ENCODE measurements around the gene ENO4. TPM values are rescaled to one million over a fixed set of nuclear protein-coding genes. Genes with fewer than 3 reads are reported as not detected.

Gene ENO4
- total RNA-seq, 1 experiment from 2014 or later, result 0.17 TPM

DNA sequence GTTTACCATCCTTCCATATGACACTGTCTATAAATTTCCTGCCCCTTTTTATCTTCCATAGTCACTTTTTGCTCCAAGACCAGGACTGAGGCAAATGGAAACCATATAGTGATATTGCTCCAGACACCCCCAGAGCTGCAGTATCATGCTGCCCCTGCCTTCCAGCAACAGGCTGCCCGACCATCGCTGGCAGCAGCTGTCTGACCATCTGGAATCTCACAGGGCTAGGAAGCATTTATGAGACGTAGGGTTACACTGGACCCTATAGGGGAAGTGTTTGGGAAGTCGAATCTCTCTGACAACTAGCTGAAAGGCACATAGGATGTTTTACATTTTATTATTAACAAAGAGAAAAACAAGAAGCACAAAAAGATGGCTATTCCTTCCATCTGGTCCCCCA is 19.4 kb downstream of the ENO4 start:
- DNase-seq (ENCODE audit: low spot score), result no peak

DNA sequence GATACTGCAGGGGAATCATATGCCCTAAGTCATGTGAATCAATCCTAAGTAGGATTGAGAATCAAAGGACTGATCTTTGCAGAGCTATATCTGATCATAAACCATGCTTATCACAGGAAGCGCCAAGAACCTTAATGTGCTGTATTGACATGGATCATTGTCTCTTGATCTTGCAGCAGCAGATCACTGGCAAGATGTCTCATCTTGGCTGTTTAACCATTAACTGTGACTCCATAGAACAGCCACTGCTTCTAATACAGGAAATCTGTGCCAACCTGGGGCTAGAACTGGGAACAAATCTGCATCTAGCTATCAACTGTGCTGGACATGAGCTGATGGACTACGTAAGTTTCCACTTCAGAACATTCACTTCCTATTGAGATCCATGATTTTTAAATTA is 21.6 kb downstream of the ENO4 start:
- no peak for DNase-seq (ENCODE audit: low spot score)

DNA sequence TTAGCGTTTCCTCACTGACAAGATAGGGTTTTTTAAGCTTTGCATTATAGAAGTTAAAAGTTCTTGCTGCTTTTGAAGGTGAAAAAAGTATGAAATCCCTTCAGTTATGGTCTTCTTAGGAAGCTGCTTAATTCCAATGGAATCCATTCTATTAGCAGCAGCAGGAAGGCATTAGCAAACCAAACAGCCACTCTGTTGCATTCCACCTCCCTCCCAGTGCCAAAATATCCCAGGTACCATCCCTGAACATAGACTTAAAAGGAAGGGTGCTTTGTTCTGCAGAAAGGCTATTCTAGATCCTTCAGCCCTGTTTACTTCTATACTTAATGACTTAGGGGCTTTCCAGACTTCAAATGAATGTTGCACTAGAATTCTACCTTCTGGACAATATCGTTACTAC is 23.8 kb downstream of the ENO4 start:
- DNase-seq (ENCODE audit: low spot score), result no peak

DNA sequence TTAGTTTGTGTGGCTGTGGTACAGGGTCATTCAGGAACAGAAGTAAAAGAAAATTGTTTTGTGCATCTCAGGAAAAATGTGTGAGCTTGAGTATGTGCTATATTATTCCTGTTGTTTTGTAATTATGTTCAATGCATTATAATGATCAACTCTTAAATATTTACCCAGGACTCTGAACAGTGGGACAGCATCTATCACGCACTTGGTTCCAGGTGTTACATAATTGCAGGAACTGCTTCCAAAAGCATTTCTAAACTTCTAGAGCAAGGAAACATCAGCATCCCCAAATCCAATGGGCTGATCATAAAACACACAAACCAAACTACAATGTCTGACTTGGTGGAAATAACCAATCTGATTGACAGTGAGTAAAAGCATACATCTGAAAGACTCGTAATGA is 26.6 kb downstream of the ENO4 start:
- no peak for DNase-seq (ENCODE audit: low spot score)

DNA sequence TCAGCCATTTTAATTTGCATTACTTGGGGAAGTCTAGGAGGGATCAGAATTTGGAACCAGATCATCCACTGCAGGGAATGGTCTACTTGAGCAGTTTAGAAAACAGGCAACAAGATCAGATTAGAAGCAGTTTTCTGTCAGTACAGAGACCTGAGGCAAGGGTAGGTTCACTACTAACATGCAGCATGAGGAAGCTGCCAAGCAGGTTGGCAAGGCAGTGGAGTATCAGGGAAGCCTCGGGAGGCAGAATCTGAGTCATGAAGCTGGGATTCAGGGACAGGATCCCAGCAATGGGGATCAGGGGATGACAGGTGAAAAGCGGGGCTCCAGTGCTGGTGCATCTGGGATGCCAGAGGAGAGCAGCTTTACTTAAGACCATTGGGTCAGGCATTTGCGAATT is 28.1 kb downstream of the ENO4 start:
- no peak for DNase-seq (ENCODE audit: low spot score)

DNA sequence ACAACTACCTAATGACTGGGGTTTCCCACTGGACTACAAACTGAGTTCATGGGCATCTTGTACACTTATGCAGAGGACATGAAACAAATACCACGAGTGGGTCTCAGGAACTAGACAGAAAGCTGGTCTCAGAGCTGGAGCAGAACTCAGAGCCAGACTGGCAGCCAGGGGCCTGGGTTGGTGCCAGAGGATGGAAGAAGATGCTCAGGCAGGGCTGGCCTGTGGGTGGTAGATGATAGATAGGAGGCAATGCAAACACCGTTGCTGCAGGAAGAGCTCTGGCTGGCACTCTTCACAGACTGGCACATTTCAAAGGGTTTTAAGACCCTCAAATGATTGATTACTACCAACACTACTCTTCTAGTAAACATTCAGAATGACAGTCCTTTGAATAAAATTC is 28.8 kb downstream of the ENO4 start:
- no peak for DNase-seq (ENCODE audit: low spot score)

DNA sequence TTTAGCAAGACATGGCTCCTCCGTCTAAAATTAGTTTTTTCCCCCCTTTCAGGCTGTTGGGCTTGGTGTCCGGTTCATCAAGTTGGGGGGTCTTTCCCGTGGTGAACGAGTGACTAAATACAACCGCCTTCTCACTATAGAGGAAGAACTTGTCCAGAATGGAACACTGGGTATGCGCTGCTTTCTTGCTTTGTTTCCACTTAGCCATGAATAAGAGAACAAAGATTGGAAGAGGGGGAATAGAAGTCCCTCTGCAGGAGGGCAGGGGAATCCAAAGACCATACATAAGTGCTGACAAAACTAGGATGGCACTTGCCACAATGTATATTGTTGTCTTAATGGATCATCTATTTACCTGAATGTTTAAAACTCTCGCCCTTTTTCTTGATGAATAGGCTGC is 30.5 kb downstream of the ENO4 start:
- no peak for DNase-seq (ENCODE audit: low spot score)

DNA sequence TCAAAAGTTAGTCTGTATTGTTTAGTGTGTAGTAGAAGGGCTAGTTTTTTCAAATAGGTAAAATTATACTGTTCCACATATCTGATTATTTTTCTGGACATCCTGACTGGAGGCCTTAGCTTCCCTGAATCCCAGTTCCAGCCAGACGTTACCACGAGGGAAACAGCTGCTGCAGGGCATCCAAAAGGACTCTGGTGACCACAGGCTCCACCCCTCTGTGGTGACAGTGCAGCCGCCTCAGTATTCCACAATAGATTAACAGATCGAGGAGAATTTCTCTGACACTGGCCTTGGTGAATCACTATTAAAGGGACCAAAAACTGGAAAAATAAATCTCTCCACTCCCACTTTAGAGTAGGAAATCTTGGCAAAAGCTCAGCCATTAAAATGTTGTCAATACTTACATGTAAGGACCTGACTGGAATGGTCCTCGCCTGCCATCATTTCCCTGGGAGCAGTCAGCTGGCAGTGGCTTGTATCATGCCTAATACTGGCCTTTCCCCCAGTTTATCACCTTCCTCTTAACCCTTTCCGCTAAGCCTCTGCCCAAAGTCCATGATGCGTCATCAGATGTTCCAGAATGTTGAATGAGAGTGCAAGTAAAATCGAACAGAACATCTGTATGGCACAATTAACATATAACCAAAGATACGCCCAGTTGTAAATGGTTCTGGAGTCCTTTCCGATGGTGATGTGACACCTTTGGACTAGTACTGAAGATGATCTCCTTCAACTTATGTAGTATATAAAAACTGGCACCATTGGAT is 31.6 kb downstream of the ENO4 start:
- DNase-seq (ENCODE audit: low spot score), result peak; percentile 71

DNA sequence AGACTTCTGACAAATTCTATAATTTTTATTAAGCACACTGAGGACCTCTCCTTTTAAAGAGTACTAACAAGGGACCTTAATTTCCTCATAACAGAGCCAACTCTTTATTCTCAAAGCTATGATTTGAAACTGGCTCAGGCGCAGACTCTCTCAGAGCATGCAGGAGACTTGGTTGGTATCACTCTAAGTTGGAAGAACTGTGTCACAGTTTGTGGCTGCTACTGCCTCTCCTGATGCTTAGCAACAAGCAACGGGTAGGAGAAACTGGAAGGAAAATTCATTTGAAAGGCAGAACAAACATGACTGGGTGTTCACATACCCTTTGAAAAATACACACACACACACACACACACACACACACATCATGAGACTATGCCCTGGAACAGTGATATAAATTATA is 33.3 kb downstream of the ENO4 start:
- DNase-seq (ENCODE audit: low spot score), result no peak

DNA sequence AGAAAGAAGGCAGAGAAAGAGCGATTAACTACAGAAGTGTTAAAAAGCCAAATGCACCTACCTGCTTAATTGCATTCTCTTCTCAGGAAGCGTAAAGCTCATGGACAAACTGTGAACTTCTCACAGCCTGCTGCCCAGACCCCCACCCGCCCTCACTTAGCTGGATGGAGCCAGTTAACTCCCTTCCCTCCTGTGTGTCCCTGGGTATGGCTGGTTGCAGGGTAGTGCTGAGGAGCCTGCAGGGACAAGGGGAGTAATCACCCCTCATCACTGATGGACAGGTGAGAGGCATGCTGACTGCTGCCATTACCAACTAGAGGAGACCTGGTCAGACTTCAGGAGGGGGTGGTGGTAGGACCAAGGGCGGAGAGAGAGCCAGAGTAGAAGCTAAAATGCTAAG is 37.5 kb downstream of the ENO4 start:
- DNase-seq (ENCODE audit: low spot score), result no peak

DNA sequence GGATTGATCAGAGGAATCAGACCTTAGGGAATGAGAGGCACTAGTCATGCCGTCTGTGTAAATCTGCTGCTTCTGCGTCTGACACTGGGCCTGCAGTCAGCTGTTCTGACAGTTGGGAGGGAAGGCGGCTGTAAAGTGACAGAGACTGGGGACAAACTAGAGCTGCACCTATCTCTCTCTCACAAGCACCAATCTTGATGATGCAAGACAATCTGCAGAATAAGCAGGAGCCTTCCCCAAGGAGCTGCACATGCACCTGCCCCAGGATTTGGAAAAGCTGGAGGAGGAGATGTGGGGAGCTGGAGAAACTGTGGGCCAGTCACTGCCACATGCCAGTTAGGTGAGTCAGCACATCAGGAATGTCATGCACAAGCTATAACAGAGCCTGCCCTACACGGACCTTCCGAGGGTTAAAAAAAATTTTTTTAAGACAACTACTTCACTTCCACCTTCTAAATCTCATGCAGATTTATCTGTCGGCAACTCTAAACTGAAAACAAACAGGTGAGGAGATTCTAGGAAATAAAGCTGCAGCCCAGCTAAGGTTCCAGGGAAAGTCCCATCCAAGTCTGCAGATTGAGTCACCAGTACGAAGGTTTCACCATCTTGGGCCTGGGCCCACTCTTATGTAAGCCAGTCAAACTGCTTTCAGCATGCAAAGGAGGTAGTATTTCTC is 39.2 kb downstream of the ENO4 start:
- peak; percentile 78 for DNase-seq (ENCODE audit: low spot score)

DNA sequence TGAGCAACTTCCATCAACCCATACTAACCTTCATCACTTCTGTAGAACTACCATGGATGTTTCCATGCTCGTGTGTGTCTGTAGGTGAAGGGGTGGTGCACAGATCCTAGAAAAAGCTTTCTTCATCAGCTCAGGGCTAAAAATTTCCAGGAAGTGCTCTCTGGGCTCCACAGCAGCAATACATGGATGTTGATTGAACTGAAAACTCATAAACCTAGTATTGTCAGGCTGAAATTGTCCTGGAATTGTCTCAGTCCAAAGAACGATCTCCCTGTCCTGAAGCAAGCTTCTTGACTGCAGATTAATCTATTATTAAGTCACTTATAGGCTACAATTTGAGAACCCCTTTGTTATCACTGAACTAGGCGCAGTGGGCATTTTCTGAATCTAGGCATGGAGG is 39.8 kb downstream of the ENO4 start:
- DNase-seq (ENCODE audit: low spot score), result no peak

DNA sequence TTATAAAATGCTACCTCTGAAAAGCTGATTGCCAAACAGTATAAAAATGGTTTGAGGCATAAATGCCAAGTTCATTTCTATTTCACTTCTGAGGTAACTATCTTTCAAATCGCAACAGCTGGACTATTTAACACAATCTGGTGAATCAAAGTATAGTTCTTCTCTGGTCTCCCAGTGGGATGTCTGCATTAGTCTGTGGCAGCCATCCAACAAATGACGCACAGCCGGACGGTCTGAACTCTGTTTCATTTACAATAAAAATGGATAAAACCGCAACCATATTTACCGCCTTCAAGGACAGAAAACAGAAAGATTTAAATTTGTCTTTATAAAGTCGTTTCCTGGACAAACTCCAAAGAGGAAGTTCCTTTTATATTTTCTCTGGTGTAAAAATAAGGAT is 41.9 kb downstream of the ENO4 start:
- peak; percentile 83 for DNase-seq (ENCODE audit: low spot score)

DNA sequence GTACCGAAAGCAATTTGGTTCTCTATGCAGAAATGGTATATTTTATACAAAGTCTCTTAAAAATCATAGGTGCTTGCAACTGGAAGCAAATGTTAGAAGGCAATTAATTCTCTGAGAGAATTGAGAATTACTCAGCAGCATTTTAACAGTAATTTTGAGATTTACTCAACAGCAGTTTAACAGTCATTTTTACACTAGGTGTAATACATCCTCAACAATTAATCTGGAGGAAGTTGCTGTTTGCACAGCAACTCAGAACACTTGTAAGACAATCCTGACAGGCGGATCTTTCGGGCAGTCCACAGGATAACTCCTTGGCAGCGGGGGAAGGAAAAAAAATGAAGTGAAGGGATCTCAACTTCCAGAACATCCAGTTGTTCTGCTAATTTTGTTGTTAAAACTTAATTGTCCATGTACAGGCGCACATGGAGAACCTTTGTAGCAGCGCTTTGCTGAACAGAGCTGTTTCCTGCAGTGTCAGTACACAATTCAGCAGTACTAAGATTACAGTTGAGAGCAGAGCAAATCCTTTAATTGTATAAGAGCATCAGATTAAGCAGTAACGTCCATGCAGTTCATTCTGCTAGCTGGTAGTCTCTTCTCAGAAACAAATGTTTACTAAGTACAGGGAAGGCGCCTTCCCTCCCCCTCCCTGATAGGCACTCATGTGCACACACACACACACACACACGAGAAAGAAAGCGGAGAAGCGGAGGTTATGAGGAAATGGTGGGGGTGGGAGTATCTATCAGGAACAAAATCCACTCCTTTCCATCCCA is 43.8 kb downstream of the ENO4 start:
- no peak for DNase-seq (ENCODE audit: low spot score)

DNA sequence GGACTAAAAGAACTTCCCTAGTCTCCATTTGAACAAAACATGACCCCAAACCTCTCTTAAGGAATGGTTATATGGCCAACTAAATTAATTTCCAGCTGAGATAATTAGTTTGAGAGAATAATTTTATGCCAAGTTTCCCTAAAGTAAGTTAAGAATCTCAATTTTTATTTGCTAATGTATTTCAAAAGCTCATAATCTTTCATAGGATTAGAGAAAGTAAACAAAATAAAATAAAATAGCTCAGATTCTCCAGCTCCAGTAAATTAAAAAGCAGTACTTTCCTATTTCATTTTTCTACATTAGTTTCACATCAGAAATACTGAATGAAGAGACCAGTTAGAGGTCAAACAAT is 44.4 kb downstream of the ENO4 start:
- DNase-seq (ENCODE audit: low spot score), result no peak

DNA sequence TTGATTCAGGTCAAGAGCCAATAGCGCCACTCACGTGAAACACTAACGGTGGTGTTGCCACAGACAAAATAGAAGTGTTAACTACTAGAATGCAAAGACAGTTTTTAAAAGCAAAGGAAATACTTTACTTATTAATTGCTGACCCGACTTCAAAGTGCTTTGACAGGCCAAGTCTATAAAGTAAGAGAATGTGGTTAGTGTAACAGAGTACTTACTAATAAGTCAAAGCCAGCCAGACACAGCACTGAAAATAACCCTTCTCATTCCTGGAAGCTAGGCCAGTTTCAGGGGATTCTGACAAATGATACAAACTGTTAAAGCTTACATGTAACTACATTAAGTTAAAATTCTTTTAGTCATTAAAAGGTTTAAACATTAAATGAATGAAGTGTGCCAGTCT is 50.3 kb downstream of the ENO4 start:
- no peak for DNase-seq (ENCODE audit: low spot score)

DNA sequence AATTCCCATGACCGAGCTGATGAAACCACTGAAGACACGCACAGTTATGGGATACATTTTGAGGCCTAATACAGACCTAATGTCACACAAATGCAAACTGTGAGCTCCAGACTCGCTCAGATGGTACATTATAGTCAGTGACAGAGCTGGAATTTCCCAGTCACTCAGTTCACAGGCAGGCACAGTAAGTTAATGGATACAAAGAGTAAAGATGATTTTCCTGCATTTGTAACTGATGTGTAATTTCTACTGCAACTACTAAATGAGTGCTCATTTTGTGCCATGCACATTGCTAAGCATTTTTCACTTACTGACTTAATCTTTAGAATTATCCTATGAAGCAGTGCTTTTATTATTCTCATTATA is 56.5 kb downstream of the ENO4 start:
- no peak for DNase-seq (ENCODE audit: low spot score)

DNA sequence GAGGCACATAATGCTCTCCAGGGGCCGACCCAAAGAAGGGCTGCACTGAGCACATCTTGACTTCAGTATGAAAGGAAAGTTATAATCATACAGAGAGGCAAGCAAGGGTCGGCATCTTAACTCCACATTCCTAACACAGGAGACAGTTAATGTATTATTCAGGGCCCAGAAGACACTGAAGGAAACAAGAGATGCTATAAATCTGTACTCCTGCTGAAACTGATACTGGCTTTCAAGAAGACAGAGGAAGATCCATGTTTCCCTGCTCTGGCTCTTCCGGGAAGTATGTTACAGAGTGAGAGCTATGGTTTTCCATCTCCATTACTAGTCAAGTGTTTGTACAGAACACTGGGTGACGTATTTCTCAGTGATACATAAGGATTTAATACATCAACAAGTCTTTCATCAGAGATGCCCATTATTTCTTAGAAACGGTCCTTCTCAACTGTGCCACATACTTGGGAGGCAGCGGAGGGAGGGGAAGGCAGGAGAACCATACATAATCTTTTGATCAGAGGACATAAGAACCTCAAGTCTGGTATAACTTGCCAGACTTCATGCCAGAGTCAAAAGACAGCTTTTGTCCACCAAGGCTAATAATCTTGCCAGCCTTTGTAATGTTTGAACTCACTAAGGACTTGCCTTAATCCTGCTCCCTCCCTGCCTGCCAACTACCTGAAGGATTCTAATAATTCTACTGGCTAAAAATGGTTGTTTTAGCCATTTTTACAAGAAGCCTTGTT is 58.1 kb downstream of the ENO4 start:
- DNase-seq (ENCODE audit: low spot score), result no peak

DNA sequence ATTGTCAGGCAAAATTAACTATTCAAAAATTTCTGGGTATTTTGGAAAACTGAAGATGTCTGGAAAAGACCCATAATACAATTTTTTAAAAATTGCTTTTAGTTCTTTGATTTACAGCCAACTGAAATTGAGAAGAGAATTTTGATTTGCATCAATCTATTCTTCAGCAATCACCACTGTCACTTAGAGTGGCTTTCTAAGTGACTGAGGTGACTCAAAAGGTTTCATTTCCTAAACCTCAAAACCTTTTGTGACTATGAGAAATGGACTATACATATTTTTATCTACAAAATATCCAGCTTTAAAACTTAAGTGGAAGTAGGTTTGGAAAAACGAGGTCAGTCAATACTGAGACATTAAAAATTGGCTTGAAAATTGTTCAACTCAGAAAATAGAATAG is 60.0 kb downstream of the ENO4 start:
- no peak for DNase-seq (ENCODE audit: low spot score)

DNA sequence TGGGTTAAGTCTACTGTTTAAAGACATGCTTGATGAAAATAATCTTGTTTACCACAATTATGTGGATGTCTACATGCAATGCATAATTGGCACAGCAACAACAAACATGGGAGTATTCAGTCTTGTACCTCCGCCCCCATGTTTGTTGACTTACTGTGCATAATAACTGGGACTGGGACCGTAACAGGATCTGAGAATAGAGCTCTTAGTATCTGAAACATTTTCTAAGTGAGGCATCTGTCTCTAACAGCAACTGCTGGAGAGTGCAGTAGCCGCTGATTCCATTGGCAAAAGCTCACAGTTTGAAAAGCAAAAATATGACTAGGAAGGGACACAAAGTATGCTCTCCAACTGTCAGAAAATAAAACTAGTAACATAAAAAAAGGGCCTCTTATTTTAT is 61.6 kb downstream of the ENO4 start:
- DNase-seq (ENCODE audit: low spot score), result no peak

DNA sequence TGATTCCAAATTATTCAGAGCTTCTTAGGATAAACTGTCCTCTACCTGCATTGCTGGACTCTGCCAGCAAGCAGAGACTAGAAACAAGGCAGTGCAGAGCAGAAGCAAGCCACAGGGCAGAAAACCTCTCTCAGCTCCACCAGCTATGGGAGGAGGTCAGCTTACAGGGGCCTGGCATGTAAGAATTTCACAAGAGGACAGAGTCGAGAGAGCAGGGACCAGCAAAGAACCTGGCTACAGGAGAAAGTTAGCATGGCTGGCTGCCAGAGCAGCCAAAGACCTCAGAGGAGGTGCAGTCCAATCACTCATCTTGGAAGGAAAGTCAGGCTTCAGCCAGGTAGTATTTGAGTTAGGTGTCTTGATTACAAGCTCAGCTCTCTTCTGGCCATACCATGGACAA is 62.9 kb downstream of the ENO4 start:
- DNase-seq (ENCODE audit: low spot score), result no peak

DNA sequence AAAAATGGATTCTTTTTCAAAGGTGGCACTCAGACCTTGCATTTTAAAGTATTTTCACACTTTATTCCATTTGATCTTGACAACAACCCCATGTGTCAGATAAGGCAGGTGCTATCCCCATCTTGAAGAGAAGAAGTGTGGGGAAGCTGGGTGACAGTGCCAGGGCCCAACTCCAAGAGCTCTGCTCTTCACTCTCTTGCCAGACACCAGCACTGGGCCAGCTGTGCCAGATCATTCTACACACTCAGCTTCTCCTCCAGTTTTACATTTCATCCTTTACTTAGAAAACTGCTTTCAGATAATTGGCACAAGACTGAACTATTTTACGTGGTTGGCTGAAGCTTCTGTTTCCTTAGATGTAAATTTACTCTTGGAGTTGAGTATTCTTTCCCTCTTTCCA is 64.4 kb downstream of the ENO4 start:
- no peak for DNase-seq (ENCODE audit: low spot score)

Measured in H4 (cell line).